ENCODE results near the gene TMEM60.

Gene TMEM60

GRCh38 chr7:77783545-77783944, 14.7 kb downstream of the TMEM60 start:
- no peak for TF ChIP-seq CTCF (conservative IDR thresholded peaks at IDR 0.05; ENCODE audit: low read depth, low read length)
- no peak for DNase-seq (ENCODE audit: low read depth)
- no peak overlapping the region for H3K4me3 ChIP-seq (ENCODE audit: low read depth, low read length)

GRCh38 chr7:77783111-77783510, 15.1 kb downstream of the TMEM60 start:
- no peak for DNase-seq (ENCODE audit: low read depth)
- H3K4me3 ChIP-seq (ENCODE audit: low read depth, low read length) = no peak overlapping the region
- TF ChIP-seq CTCF (conservative IDR thresholded peaks at IDR 0.05; ENCODE audit: low read depth, low read length) = no peak

- no peak for DNase-seq (ENCODE audit: low read depth)
- H3K4me3 ChIP-seq (ENCODE audit: low read depth, low read length) = no peak overlapping the region
- no peak for TF ChIP-seq CTCF (conservative IDR thresholded peaks at IDR 0.05; ENCODE audit: low read depth, low read length)
These were observed 15.9 kb downstream of the TMEM60 start for GRCh38 chr7:77782383-77782782.

GRCh38 chr7:77778535-77778934, 19.7 kb downstream of the TMEM60 start:
- TF ChIP-seq CTCF (conservative IDR thresholded peaks at IDR 0.05; ENCODE audit: low read depth, low read length) = no peak
- DNase-seq (ENCODE audit: low read depth) = no peak
- H3K4me3 ChIP-seq (ENCODE audit: low read depth, low read length) = no peak overlapping the region

GRCh38 chr7:77771901-77772300, 26.3 kb downstream of the TMEM60 start:
- DNase-seq (ENCODE audit: low read depth) = no peak
- H3K4me3 ChIP-seq (ENCODE audit: low read depth, low read length) = no peak overlapping the region
- TF ChIP-seq CTCF (conservative IDR thresholded peaks at IDR 0.05; ENCODE audit: low read depth, low read length) = no peak

- DNase-seq (ENCODE audit: low read depth) = no peak
- no peak for TF ChIP-seq CTCF (conservative IDR thresholded peaks at IDR 0.05; ENCODE audit: low read depth, low read length)
- no peak overlapping the region for H3K4me3 ChIP-seq (ENCODE audit: low read depth, low read length)
These were observed 27.9 kb downstream of the TMEM60 start for GRCh38 chr7:77770316-77770715.

GRCh38 chr7:77766801-77767605, 31.2 kb downstream of the TMEM60 start:
- TF ChIP-seq CTCF (conservative IDR thresholded peaks at IDR 0.05; ENCODE audit: low read depth, low read length) = no peak

More at GRCh38 chr7:77766801-77767605, 31.2 kb downstream of the TMEM60 start:
- H3K4me3 ChIP-seq (ENCODE audit: low read depth, low read length) = no peak overlapping the region
- no peak for DNase-seq (ENCODE audit: low read depth)
